Amniotic stem cell (primary cell): ENCODE data around the gene ILKAP.

Experiments
- DNase-seq: peaks from one replicate; lab custom pipeline; 2025; lab: John Stamatoyannopoulos, UW

Gene ILKAP

GRCh38 chr2:238124488-238125126 lies 78.9 kb downstream of the ILKAP start:
- DNase-seq: no peak

DNA sequence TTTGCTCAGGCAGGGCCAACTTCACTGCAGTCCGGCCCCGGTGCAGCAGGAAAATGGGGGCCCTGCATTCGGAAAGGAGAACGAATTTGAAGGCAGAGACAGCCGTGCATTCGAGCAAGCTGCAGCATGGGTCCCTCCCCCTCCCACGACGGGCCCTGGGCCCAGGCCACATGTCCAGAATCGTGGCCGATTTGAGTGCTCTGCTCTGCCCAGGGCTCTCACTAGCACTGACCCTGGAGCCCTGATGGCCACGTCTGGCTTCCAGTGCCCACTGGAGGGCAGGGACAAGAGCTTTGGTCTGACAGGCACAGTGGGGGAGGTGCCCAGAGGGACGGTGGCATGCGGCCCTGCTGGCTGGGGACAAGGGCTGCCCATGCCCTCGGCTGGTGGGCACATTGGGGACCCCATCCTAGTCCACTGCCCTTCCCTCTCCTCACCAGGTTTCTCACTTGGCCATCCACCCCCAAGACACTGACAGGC lies 79.5 kb downstream of the ILKAP start:
- DNase-seq: no peak

- no peak for DNase-seq
Measured at GRCh38 chr2:238123218-238123971, 80.1 kb downstream of the ILKAP start.

DNA sequence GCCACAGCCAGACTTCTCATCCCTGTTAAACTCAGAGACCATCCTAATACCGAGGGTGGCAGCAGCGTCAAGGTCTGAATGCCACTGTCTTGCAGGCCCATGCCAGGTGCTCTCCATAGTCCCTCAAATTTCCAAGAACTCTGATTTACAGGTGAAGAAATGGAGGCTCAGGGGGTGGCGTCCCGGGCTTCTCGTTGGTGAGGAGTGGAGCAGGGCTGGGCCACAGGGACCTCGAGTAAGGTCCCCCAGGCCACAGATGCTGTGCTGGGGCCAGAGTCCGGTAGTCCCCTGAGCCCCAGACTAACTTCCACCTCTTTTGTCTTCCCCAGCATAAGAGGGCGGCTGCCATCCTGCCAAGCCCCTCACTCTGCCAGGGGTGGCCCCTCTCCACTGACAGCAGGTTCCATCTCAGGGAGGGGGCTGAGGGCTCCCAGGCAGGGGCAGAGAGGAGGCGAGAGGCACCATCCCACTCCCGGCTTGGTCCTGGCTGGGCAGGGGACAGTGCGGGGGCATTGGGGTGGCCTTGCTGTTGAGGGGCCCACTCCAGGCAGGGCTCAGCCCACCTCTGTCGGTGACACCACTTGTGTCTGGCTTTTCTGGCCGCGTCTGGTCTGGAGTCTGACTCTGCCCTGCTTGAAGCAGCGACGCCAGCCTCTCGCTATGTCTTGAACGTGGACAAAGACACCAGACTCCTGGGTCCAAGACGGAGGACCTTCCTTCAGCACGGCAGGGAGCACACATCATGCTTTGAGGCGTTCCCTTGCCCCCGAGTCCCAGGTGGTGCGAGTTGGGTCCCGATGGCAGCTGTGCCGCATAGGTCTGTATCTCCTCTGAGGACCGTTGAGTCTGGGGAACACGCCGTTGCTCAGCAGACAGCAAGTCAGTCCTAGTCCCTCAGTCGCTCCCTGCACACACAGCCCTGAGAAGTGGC lies 80.9 kb downstream of the ILKAP start:
- no peak for DNase-seq

DNA sequence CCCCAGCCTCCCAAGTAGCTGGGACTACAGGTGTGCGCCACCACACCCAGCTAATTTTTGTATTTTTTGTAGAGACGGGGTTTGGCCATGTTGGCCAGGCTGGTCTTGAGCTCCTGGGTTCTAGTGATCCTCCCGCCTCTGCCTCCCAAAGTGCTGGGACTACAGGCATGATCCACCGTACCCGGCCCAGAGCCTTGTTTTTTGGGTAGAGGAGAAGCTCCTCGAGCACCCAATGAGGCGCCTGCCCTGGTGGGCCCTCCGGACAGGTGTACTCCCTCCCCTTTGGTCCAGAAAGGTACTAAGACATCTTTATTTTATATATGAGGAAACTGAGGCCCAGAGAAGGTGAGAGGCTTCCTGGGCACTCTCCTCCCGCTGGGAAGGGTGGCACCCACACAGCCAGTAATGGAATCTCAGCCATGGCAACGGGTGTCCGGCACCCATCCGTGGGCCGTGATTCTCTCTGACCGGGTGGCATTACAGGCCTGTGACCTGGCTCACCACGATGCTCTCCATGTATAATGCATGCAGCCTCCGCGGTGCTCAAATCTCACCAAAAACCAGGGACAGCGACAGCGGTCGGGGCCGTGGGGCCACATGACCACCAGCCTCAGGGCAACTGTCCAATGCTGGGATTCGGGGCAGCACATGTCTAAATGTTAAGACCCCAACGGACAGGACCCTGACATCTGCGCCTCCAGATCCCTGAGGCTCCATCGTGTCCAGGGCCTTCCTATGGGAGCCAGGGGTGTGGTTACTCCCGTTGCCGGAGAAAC lies 81.8 kb downstream of the ILKAP start:
- DNase-seq: no peak

DNA sequence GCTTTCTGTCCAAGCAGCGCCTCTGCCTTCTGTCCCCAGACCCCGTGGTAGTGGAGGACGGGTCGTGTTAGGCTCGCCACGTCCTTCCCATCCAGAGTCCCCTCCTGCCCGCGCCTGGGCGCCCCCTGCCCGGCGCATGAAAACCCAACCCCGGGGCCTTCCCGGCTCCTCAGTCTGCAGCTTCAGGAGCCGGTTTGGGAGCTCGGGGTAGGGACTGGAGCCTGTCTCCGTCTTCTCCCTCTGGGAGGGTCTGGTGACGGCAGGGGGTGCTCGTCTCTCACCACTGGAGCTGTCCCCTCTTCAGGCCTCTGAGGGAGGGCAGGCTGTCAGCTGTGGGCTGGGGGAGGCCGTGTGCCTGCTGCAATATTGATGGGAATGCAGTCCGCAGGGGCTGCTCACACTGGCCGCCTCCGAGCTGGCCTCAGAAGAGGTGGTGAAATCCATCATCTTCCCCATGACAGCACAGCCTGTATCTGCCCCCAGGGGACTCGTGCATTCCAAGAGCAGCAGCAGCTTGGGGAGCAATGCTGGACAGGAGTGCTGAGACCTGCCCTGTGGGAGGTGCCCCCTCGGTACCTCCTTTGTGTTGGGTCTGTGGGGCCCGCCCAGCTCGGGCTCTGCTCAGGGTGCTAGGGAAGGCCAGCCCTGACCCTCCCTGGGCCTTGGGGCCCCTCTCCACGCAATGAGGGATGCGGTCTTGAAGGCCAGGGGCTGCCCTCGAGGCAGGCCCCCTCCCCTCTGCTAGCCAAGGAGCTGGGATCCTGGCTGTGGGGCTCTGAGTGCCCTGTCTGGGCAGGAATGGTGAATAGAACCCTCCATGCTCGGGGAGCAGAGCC lies 82.8 kb downstream of the ILKAP start:
- no peak for DNase-seq
